NOMO-1 (cell line): ENCODE data around the gene TJAP1.
"Not testable (repeated sequence)": the region's sequence is repeated elsewhere in the genome, so short reads cannot be mapped to it uniquely, and the experiment has no call there.

ENCODE experiments used
- DNase-seq, 2 experiments: peaks; one replicate each; lab custom pipeline; 2025; ENCODE audit not compliant: unreplicated experiment in 2 of 2; lab: John Stamatoyannopoulos, UW

The TJAP1 gene

GRCh38 chr6:43521836-43522235, 44.5 kb downstream of the TJAP1 start:
- DNase-seq = no peak

DNA sequence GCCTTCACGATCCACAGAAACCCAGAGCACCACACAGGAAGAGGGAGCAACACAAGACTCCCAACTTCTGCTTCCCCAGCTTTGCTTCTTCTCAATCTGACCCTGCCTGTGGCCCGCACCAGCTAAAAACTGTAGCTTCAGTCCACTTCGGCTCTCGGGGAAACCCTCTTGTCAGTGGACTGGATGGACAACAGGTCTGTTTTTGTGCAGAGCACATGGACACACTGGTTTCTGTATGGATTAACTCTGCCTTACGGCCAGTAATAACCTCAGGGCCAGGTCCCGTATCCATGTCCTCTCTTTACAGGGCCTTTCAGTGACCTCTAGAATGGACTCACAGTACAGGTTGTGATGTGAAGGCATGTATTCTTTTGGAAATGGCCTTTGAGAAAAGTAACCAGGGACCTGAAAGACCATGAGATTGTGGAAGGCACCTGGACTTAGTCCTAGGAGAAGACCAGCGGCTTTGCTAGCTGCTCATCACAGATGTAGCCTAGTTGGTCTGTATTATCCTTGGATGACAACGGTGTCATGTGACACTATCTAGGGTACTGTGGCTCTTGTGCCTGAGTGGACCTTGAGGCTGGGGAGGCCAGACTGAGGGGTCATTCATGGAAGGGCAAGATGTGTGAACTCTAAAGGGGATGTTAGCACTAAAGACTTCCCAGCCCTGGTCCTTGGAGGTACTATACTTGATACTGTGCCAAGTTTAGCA, 45.3 kb downstream of the TJAP1 start:
- no peak for DNase-seq

DNA sequence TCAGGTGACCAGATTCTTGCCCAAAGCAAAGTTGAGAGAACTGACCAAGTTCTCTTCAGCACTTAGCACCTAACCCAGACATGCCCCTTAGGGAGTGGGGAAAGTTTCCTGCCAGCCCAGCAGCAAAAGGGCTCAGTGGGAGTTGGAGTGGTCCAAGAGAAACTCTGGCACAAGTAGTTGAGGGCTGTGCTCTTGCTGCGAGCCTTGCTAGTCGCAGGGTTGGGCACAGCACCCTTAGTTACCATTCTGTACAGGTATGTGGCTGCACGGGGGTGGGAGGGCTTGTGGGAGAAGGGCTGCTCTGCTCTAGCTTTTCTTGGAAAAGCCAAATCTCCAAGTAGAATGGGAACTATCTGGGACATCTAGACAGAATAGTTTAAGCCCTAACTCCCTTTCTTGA, 45.9 kb downstream of the TJAP1 start:
- no peak for DNase-seq

GRCh38 chr6:43524483-43524961, 47.2 kb downstream of the TJAP1 start:
- no peak for DNase-seq

DNA sequence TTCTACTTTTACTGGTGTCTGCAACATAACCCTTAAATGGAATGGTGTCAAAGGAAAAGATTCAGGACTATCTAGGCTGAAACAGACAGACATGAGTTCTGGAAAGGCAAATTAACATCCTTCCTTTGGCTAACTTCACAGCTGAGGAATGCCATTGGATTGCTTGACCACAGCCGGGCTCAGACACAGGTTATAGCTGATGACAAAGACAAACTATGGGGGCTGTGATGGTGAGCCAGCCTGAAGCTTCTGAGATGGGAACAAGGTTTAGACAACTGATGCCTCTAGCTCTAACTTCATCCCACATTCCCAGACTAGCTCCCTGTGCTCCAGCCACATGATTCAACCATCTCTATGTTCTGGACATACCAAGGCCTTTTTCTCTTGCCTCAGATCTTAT, 54.8 kb downstream of the TJAP1 start:
- no peak for DNase-seq

- not testable (repeated sequence) for DNase-seq
Observed at GRCh38 chr6:43538986-43539385, 61.6 kb downstream of the TJAP1 start.

- not testable (repeated sequence) for DNase-seq
Observed at GRCh38 chr6:43539409-43539808, 62.0 kb downstream of the TJAP1 start.

DNA sequence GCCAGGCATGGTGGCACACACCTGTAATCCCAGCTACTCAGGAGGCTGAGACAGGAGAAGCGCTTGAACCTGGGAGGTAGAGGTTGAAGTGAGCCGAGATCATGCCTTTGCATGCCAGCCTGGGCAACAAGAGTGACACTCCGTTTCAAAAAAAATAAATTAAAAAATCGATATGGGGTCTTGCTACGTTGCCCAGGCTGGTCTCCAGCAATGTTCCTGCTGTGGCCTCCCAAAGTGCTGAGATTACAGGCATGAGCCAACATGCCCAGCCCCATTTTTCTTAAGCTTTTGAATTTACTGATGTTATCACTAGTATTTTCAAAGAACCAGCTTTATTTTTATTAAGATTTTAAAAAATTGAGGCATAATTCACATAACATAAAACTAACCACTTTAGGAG, 63.1 kb downstream of the TJAP1 start:
- DNase-seq = no peak

DNA sequence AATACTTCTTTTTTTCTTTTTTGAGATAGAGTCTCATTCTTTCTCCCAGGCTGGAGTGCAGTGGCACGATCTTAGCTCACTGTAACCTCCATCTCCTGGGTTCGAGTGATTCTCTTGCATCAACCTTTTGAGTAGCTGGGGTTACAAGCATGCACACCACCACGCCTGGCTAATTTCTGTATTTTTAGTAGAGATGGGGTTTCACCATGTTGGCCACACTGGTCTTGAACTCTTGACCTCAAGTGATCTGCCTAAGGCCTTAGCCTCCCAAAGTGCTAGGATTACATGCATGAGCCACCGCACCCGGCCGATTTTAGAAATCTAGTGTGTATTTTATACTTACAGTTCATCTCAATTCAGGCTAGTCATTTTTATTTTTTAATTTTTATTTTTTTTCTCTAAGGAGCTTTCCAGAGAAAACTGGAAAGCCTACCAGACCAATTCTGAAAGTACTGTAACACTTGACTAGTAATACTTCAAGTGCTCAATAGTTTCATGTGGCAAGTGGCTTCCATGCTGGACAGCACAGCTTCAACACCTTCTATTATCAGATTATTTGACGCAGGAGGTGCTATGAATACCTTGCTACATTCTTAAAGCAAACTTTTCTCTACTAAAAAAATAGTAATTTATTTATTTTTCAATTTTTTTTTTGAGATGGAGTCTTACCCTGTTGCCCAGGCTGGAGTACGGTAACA, 64.6 kb downstream of the TJAP1 start:
- no peak for DNase-seq

DNA sequence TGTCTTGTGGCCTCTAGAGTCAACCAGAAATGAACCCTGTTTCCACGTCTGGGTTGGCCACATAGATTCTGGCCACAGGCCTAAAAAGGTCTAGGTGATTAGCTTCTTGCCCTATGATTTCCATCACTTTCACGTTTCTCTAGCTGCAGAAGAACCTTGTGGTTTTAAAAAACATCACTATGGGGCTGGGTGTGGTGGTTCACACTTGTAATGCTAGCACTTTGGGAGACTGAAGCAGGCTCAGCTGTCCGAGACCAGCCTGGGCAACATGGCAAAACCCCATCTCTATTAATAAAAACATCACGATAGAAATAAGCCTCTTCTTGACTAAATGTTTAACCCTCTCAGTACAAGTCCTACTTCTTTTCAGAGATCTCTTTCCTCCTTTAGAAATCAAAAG, 67.1 kb downstream of the TJAP1 start:
- no peak for DNase-seq

DNA sequence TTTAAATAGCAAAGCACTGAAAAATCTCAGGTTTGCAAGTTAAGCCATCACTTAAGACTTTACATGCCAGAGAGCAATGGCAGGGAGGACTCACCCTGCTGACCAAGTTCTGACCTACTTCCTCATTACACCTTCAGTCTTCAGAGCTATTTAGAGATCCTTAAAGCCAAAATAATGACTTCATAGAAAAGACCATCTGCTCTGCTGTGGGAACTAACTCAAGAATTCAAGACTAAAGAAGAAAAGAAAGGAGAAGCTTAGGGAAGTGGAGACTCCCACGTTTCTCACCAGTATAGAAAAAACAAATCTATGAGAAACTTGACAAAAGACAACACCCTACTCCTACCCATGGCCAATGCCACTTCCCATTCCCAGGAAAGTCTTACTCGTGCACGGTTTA, 69.9 kb downstream of the TJAP1 start:
- DNase-seq = no peak
